Stimulated activated CD8-positive, alpha-beta memory T cell treated with anti-CD3 and anti-CD28 coated beads, Interleukin-15, amount 100 ng/mL, for 4 hours (primary cell): ENCODE measurements around the gene ZSCAN5B.
"Not testable (repeated sequence)": the region's sequence is repeated elsewhere in the genome, so short reads cannot be mapped to it uniquely, and the experiment has no call there.

Source experiments
- DNase-seq, 2 donors: peaks; one replicate each; pipeline ENCODE4 v3.0.0-alpha.2; 2020; ENCODE audit warnings: low read depth in 2 of 2

ZSCAN5B gene

GRCh38 chr19:56197646-56198045 is at the start of gene ZSCAN5B:
TSS of gene ZSCAN5B (minus strand) at chr19:56197783. CDS start at chr19:56193052, 4,731 bp downstream.
- not testable (repeated sequence) for DNase-seq

DNA sequence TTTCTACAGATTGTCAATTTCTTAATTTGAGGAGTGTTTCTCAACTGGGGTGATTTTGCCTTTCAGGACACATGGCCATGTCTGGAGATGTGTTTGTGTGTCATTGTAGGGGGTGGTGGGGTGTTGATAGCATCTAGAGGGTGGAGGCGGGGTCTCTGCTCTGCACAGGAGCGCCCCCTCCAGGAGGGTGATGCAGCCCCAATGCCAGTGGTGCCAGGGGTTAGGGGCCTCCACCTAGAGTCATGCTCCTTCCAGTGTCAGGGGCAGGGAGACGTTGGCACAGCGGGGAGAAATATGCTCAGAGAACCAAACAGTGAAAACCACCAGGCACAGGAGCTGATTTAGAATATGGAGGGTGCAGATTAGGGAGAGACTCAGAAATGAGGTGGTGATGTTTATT is 48.2 kb upstream of the ZSCAN5B start:
- DNase-seq: not testable (repeated sequence)

DNA sequence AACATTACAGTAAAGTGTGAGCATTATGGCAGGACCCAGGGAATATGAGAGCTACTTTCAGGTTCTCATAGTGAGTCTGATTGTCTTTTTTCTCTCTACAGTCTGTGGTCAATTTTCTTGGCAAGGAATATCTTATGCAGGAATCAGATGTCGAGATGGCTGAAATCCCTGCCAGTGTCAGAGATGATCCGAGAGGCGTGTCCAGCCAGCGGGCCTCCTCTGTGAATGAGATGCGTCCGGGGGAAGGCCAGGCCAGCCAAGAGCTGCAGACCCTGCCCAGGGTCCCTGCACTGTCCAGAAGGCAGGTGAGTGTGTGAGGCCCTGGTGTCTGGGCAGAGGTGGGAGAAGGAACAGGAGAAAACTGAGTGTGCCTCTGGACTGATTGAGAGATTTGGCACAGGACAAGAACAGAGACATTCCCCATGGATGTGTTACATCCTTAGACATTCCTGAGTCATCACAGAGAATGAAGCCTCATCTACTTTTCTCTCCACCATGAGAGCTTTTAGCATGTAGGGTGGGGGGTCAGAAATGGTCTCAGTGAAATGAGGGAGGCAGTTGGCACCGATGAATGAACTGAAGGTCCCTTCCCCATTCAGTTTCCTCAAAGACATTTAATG is 47.6 kb upstream of the ZSCAN5B start:
- DNase-seq: no peak

DNA sequence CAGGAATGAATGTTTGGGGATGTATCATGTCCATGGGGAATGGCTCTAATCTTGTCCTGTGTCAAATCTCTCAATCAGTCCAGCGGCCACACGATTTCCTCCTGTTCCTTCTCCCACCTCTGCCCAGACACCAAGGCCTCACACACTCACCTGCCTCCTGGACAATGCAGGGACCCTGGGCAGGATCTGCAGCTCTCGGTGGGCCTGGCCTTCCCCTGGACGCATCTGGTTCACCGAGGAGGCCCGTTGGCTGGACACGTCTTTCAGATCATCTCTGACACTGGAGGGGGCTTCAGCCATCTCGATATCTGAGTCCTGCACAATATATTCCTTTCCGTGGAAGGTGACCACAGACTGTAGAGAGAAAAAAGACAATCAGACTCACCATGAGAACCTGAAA is 25.9 kb upstream of the ZSCAN5B start:
- DNase-seq: no peak

GRCh38 chr19:56222901-56223300 is 25.3 kb upstream of the ZSCAN5B start:
- DNase-seq: no peak

- no peak for DNase-seq
Observed at GRCh38 chr19:56221851-56222250, 24.3 kb upstream of the ZSCAN5B start.

- not testable (repeated sequence) for DNase-seq
Observed at GRCh38 chr19:56221442-56221841, 23.9 kb upstream of the ZSCAN5B start.

GRCh38 chr19:56218961-56219360 is 21.4 kb upstream of the ZSCAN5B start:
- DNase-seq: no peak

GRCh38 chr19:56217039-56217949 is 19.7 kb upstream of the ZSCAN5B start:
- no peak for DNase-seq

DNA sequence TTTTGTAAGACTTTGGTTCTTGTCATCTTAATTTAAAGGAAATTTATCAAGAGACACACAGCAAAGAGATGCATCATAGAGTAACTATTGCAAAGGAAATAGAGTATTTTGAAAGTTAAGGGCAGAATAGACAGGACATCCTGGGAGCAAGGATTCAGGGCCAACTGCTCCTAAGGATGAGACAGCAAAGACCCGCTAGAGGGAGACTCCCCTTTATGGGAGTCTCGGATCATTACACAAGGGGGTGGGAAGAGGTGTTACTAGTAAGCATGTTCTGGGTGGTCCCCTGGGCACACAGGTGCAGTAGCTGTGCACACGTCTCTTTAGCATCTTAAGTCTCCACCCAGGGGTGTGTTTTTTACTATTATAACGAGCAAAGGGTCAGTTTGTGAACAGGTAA is 14.1 kb upstream of the ZSCAN5B start:
- no peak for DNase-seq

DNA sequence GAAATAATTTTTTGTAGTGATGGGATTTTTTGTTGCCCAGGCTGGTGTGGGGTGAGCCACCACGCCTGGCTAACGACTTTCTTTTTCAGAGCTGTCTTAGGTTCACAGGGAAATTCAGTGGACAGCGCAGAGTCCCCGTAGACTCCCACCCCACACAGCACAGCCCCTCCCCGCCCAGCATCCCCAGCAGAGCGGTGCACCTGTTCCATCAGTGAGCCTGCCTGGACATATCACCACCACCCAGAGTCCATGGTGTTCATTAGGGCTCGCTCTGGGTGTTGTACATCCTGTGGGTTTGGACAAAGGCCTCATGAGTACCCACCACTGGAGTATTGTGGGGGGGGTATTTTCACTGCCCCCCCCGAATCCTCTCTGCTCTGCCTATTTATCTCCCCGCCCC is 12.5 kb upstream of the ZSCAN5B start:
- not testable (repeated sequence) for DNase-seq

- no peak for DNase-seq
Observed at GRCh38 chr19:56209091-56209490, 11.5 kb upstream of the ZSCAN5B start.

GRCh38 chr19:56207581-56207980 is 10.0 kb upstream of the ZSCAN5B start:
- not testable (repeated sequence) for DNase-seq

DNA sequence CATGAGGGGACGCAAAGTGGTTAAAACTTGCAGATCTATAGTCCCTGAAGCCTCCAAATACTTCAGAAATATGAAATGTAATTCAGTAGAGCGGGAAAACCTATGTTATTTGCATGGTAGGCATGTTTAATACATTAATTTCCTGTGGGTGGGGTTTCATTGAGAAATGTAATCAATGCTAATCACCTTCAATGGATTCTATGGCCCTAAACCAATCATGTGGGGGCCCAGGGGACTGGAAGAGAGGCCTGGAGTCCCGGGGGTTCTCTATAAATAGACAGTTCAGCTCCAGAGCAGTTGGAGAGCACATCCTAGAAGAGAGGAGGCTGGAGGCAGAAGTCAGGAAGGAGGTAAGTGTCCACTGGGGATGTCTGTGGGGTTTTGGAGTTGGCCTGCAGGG is 4.4 kb upstream of the ZSCAN5B start, which contains the start of gene ZSCAN5C:
ZSCAN5C (plus strand) TSS at position 301 of the 400 bp plus-strand sequence. CDS start 3,641 bp downstream, outside the sequence.
- DNase-seq: no peak

- no peak for DNase-seq
Observed at GRCh38 chr19:56199687-56200086, 2.1 kb upstream of the ZSCAN5B start.

- no peak for DNase-seq
Observed at GRCh38 chr19:56193981-56194640, 3.5 kb downstream of the ZSCAN5B start.

- no peak for DNase-seq
Observed at GRCh38 chr19:56191711-56192110, 5.9 kb downstream of the ZSCAN5B start.

DNA sequence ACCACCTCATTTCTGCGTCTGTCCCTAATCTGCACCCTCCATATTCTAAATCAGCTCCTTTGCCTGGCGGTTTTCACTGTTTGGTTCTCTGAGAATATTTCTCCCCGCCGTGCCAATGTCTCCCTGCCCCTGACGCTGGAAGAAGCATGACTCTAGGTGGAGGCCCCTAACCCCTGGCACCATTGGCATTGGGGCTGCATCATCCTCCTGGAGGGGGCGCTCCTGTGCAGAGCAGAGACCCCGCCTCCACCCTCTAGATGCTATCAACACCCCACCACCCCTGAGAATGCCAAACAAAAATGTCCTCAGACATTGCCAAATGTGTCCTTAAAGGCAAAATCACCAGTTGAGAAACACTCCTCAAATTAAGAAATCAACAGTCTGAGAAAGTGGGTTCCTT is 6.5 kb downstream of the ZSCAN5B start:
- no peak for DNase-seq

- DNase-seq: no peak
Observed at GRCh38 chr19:56189785-56190184, 7.8 kb downstream of the ZSCAN5B start.

GRCh38 chr19:56177564-56178243 is 19.9 kb downstream of the ZSCAN5B start:
- DNase-seq: no peak

GRCh38 chr19:56176881-56177280 is 20.7 kb downstream of the ZSCAN5B start:
- no peak for DNase-seq

- not testable (repeated sequence) for DNase-seq
Observed at GRCh38 chr19:56176310-56176709, 21.3 kb downstream of the ZSCAN5B start.
